IPS-18c (cell line): ENCODE results near the gene ZNF415.
A peak's percentile ranks its signal among the peaks of the same experiment; 100 is the strongest.
"Not testable (repeated sequence)": the region's sequence is repeated elsewhere in the genome, so short reads cannot be mapped to it uniquely, and the experiment has no call there.

Experiments
- H3K4me3 ChIP-seq: 2 replicates; pipeline ENCODE4 v1.7.0; 2013; ENCODE audit warnings: low read depth, mild to moderate bottlenecking, low read length, moderate library complexity; ENCODE audit not compliant: insufficient read depth
- H3K9me3 ChIP-seq: one replicate; pipeline ENCODE4 v1.6.1; 2013; ENCODE audit warnings: mild to moderate bottlenecking, low read length, moderate library complexity; ENCODE audit not compliant: control insufficient read depth, insufficient read depth

Gene ZNF415

DNA sequence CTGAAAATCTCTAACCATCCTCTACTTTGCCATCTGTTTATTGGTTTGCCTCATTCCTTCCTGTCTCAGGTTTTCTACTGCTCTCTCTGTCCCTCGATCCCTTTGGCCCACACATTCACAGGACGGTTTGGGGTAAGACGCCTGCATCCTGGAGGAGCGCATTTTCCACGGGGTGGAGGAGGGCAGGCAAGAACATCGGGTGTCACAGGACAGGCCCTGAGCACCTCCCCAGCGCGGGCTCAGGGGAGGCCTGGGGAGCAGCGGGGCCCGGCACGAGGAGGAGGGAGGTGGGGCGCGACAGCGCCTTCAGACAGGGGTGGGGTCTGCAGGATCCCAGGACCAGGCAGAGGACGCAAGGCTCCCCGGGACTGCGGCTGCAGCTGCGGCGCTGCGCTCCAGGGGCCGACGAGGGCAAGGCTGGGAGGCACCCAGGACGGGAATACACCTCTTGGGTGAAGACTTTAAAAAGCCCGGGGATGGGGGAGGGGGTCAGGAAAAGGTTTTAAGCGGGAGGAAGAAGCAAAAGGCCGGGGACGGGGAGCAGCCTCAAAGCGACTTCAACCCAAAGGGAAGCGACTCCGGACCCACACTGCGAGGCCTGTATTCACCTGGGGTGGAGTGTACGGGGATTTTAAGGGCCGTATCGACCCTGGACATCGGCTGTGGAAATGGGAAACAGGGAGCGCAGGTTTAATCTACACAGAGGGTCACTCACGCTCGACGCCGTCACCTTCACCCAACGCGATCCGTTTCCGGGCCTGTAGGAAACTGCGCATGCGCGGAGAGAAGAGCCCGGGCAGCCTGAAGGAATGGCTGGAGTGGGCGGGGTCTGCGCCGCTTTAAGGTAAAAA is at the start of gene ZNF415:
TSS of gene ZNF415 (minus strand) at position 770 of the 851 bp plus-strand sequence. CDS start 10,234 bp downstream, outside the sequence.
- no peaks in the 10 kb centered on the region for H3K9me3 ChIP-seq
- H3K4me3 ChIP-seq = peak within 1 kb of the TSS; percentile 83

DNA sequence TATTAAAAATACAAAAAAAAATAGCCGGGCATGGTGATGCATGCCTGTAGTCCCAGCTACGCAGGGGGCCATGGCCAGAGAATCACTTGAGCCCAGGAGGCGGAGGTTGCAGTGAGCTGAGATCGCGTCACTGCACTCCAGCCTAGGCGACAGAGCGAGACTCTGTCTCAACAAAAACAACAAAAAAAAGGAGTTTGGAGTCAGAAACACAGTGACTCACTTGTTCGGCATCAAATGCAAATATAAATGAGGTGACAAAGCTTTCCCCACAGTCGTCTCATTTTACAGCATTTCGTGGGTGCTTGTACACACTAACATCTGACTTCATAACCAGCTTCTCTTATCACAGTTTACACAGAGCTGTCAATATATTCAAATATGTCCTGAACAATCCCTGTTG is 49.5 kb upstream of the ZNF415 start:
- H3K4me3 ChIP-seq = no peak overlapping the region
- H3K9me3 ChIP-seq = peaks cover 3% of the 10 kb centered on the region

DNA sequence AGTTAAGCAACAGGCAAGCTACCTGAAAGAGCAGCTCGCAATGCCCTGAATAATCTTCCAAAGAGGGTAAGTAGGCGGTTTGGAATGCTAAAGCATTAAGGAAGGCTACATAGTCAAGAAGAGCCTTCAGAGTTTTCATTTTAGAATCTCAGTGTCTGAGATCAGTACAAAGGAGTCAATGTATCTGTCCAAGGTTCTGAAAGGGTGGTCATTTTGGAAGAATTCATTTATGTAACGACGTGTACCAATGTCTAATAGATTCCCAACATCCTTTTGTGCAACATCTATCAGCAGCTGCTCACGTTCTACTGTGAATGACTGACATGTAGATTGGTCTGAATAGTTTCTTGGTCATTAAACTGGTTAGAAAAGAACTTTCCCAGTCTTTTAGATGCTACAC is 45.3 kb upstream of the ZNF415 start:
- H3K9me3 ChIP-seq = peaks cover 2% of the 10 kb centered on the region
- H3K4me3 ChIP-seq = no peak overlapping the region

DNA sequence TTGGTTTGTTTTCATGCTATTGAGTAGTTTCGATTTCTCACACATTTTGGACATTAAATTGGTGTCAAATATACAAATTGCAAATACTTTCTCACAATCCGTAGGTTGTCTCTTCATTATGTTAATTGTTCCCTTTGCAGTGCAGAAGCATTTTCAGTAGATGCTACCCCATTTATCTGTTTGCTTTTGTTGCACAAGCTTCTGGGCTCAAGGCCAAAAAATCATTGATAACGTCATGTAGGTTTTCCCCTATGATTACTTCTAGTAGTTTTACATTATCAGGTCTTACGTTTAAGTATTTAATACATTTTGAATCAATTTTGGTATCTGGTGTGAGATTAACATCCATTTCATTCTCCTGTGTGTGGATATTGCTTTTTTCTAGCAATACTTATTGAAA is 40.2 kb upstream of the ZNF415 start:
- H3K9me3 ChIP-seq = peaks cover 4% of the 10 kb centered on the region
- H3K4me3 ChIP-seq = no peak overlapping the region

DNA sequence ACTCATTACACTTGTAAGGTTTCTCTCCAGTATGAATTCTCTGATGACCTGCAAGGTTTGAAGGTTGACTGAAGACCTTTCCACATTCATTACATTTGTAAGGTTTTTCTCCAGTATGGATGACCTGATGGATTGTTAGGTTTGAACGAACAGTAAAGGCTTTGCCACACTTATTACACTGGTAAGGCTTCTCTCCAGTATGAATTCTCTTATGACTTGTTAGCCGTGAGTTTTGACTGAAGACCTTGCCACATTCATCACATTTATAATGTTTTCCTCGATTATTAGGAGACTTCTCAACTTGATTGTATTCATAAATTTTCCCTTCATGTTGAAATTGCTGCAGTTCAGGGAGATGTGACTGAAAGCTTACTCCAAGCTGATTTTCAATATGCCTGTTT is 33.0 kb upstream of the ZNF415 start:
- Histone ChIP-seq H3K9me3 (peaks cover 12% of the 10 kb centered on the region), H3K4me3 (no peak overlapping the region; the same call in 1 of the 2 replicates)

DNA sequence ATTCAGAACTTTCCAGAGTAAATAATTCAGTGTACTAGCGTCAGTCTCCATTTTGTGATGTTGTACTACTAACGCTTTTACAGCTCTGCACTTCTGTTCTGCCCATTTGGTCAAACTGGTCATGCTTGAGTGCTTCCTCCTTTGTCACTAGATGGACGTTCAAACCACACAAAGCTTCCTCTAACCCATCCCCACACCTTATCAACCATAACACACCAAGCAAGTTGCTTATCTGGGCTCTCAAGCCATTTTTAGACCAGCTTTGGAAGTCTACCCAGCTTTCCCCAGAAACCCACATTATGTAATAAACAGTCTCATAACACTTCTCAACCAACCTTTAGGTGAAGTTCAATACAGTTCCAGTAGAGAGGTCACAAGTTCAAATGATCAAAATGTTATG is 28.4 kb upstream of the ZNF415 start:
- H3K4me3 ChIP-seq = no peak overlapping the region
- peaks cover 13% of the 10 kb centered on the region for H3K9me3 ChIP-seq

DNA sequence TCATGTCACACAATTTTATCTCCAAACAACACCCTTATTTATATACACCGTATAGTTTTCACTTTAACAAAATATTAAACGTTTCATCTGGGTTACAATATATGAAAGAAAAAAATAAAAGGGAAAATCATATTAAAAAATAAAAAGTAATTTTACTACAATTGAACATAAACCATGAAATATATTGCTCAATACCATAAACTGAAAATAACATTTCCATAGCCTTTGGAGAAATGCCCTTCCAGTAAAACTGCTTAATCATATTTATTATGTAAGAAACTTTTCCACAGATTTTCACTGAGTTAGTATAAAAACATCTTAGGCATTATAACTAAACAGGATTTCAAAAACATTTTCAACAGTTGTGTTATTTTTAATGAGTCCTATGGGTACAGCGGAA is 27.6 kb upstream of the ZNF415 start:
- peaks cover 6% of the 10 kb centered on the region for H3K9me3 ChIP-seq

DNA sequence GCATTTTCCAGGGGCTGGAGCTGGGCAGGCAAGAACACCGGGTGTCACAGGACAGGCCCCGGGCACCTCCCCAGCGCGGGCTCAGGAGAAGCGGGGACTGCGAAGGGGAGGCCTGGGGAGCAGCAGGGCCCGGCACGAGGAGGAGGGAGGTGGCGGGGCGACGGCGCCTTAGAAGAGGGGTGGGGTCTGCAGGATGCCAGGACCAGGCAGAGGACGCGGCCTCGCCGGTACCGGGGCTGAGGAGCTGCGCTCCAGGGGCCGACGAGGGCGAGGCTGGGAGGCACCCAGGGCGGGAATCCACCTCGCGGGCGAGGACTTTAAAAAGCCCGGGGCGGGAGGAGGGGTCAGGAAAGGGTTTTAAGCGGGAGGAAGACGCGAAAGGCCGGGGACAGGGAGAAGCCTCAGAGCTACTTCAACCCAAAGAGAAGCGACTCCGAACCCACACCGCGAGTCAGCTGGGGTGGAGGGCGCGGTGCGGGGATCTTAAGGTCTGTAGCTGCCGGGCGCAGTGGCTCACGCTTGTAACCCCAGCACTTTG is 25.5 kb upstream of the ZNF415 start:
- Histone ChIP-seq H3K4me3 (peak overlapping the region; percentile 68), H3K9me3 (peaks cover 4% of the 10 kb centered on the region)

More for the DNA sequence above, 27.6 kb upstream of the ZNF415 start:
- H3K4me3 ChIP-seq = no peak overlapping the region

DNA sequence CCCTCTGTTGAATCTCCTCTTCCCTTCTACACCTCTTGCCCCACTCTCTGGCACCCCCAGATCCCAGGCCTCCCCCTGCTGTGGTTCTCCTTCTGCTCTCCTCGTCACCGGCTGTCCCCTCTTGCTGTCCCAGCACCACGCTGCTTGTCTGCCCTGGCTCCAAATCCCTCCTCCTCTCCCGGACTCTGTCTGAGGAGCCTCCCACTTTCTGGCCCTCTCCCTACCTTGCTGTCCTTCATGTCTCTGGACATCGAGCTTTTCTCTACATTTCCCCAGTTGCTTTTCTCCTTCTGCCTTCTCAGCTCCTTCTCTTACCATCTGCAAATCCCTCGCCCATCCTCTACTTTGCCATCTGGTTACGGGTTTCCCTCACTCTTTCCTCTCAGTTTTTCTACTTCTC is 24.9 kb upstream of the ZNF415 start:
- peak overlapping the region; percentile 68 for H3K4me3 ChIP-seq
- peaks cover 4% of the 10 kb centered on the region for H3K9me3 ChIP-seq

DNA sequence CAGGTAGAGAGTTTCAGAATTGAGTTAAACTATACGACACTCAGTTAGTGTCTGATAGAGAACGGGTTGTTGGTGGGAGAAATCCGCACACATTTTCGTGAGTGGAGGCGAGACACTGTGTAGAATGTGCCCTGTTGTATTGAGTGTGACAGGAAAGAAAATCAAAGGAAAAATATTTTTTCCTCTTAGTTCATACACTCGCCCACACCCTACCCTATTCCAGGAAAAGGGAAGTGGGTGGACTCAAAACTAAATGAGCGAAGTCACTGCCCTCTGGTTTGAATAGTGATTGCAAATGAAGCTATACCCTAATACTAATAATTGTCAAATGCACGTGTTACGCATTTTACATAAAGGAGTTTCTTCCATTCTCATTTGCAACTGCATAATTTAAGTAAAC is 24.1 kb upstream of the ZNF415 start:
- Histone ChIP-seq H3K9me3 (peaks cover 4% of the 10 kb centered on the region), H3K4me3 (no peak overlapping the region)

DNA sequence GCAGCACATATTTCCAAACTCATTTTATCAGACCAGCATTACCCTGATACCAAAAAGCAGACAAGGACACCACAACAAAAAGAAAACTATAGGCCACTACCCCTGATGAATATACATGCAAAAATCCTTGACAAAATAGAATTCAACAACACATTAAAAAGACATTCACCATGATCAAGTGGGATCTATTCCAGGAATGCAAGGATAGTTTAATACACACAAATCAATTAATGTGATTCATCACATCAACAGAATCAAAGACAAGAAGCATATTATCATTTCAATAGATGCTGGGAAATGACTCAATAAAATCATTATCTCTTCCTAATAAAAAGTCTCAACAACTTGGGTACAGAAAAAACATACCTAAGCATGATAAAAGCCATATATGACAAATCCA is 14.9 kb upstream of the ZNF415 start:
- Histone ChIP-seq H3K9me3 (peaks cover 9% of the 10 kb centered on the region), H3K4me3 (no peak overlapping the region)

DNA sequence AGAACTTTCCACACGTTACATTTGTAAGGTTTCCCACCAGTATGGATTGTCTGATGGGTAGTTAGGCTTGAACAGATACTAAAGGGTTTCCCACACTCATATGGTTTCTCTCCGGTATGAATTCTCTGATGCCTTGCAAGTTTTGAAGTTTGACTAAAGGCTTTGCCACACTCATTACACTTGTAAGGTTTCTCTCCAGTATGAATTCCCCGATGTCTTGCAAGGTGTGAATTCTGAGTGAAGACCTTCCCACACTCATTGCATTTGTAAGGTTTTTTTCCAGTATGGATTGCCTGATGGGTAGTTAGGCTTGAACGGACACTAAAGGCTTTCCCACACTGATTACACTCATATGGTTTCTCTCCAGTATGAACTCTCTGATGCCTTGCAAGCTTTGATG is 7.6 kb upstream of the ZNF415 start:
- Histone ChIP-seq H3K4me3 (no peak overlapping the region), H3K9me3 (peaks cover 10% of the 10 kb centered on the region)

DNA sequence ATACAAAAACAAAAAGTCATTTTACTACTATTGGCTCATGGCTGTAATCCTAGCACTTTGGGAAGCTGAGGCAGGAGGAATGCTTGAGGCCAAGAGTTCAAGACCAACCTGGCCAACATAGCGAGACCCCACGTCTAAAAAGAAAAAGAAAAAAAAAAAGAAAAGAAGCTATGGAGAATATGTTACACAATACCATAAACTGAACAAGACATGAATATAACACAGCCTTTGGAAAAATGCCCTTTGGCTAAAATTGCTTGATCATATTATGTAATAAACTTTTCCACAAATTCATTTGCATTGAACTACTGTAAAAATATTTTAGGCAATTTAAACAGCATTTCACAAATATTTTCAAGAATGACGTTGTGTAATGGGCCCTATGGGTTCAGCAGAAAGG is 3.7 kb upstream of the ZNF415 start:
- H3K9me3 ChIP-seq = peaks cover 5% of the 10 kb centered on the region
- no peak overlapping the region for H3K4me3 ChIP-seq

DNA sequence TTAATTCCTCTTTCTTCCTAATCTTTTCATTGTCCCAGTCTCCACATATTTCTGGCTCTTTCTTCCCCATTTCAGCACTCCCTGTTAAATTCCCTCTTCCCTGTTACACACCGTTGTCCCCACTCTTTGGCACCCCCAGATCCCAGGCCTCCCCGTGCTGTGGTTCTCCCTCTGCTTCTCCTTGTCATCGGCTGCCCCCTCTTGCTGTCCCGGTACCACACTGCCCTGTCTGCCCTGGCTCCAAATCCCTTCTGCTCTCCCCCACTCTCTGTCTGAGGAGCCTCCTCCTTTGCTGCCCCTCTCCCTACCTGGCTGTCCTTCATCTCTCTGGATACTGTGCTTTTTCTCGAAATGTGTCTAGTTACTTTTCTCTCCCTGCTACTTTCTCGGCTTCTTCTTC is 983 bp downstream of the ZNF415 start:
- Histone ChIP-seq H3K9me3 (no peaks in the 10 kb centered on the region), H3K4me3 (peak overlapping the region; percentile 83; the same call in 1 of the 2 replicates)

DNA sequence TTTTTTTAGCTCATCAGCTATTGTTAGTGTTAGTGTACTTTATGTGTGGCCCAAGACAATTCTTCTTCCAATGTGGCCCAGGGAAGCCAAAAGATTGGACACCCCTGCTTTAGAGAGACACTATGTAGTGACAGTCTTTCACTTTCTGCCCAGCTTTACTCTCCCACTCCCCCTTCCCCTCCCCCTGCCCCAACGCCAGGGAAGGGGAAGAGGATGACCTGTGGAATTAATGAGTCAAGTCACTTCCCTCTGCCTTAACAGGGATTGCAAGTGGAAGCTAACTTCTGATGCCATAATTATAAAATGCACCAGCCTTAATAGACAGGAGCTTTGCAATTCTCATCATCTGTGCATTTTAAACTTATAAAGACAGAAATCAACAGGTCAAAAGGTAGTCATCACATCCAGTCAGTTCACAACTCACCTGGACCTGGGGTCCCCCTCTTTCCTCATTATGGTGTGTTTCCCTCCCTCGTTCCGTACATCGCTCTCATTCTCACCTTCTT is 1.6 kb downstream of the ZNF415 start:
- Histone ChIP-seq H3K4me3 (no peak overlapping the region), H3K9me3 (no peaks in the 10 kb centered on the region)

DNA sequence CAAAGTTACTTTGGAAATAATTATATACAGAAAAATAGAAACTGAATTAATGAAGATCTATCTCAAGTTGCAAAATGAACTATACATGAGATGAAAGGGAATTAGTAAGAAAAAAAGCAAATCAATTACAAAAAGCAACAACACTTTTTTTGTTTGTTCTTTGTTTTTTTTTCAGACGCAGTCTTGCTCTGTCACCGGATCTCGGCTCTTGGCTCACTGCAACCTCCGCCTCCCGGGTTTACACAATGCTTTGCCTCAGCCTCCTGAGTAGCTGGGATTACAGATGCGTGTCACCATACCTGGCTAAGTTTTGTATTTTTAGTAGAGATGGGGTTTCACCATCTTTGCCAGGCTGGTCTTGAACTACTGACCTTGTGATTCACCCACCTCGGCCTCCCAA is 2.2 kb downstream of the ZNF415 start:
- H3K4me3 ChIP-seq = no peak overlapping the region
- no peaks in the 10 kb centered on the region for H3K9me3 ChIP-seq

DNA sequence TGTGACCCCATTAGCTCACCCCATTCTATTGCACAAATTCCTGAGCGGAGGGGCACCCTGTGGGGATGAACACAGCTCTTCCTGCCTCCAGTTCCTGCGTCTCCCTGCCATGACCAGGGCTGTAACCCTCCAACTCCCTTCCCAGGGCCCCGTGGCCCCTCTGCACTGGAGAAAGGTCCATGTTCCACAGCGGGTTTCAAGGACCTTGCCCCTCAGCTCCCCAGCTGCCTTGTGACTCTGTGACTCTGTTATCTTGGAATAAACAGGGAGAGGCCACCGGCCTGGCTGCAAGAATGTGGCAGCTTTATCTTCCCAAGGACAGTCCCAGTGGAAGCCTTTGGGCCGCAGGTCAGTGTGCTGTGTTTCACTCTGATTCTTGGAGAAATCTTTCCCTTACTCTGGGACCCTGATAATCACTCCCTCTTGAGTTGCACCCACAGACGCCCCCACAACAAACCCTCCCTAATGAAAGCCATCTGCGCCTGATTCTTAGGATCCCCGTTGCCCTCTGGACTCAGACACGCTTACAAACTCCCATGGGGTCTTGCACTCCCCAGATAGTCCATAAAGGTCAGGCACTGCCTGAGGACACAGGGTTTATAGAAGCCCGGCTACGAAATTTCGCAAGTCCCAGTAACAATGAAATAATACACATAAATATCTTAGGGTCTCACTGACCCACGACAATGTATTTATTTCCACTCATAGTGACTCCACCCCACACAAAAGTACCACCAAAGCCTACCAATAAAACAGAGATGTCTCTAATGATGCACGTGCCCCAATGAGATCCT is 5.8 kb downstream of the ZNF415 start:
- not testable (repeated sequence) for H3K9me3 ChIP-seq, H3K4me3 ChIP-seq

DNA sequence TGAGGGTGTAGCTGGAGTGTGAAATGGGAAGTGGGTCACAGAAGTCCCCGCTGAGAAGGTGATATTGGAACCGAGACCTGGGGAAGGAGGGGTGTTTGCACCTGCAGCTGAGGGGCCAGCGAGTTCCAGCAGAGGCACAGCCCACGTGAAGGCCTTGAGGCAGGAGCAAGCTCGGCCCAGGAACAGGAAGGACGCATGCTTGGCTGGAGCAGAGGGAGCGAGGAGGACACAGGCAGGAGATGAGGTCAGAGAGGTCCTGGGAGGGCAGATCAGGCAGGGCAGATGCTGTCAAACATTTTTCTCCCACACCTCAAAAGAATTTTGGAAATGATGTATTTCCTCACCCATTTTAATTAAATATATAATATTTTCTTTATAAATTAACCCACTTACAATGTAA is 9.3 kb downstream of the ZNF415 start:
- no peaks in the 10 kb centered on the region for H3K9me3 ChIP-seq
- H3K4me3 ChIP-seq = no peak overlapping the region
